ENCODE measurements around the gene LIMK2.
A peak's percentile ranks its signal among the peaks of the same experiment; 100 is the strongest.
"Not testable (repeated sequence)": the region's sequence is repeated elsewhere in the genome, so short reads cannot be mapped to it uniquely, and the experiment has no call there.

Gene LIMK2

DNA sequence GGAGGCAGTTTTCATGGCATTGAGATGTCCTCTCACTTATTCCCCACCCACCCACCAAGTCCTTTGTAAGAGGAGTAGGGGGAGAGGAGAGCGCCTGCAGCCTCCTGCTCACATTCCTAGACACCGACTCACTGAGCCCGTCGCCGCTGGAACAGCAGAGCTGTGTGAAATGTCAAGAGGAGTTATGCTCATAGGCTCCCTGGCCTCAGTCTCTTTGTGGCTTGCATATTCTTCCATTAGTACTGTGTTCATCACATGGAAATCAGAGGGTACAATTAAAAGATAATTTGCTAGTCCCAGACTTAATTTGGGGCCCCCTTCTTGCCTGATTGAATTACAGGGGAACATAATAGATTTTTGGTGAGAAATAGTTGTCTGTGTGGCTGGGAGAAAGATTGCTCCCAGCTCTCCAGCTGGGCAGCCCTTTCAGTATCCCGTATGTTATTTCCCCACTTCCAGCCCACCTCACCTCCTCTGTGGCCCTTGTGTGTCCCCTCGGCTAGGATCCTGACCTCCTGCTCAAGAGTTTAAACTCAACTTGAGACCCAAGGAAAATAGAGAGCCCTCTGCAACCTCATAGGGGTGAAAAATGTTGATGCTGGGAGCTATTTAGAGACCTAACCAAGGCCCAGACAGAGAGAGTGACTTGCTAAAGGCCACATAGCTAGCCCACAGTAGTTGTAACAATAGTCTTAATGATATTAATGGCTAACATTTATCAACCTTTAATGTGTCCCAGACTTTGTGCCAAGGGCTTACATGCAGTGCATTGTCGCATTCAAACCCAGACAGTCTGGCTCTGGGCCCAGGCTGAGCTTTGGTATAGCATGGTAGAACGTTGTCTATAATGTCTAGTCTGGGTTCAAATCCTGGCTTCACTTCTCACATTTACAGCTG, 32.2 kb downstream of the LIMK2 start:
- DNase-seq (ENCODE audit: low spot score): peak; percentile 56

DNA sequence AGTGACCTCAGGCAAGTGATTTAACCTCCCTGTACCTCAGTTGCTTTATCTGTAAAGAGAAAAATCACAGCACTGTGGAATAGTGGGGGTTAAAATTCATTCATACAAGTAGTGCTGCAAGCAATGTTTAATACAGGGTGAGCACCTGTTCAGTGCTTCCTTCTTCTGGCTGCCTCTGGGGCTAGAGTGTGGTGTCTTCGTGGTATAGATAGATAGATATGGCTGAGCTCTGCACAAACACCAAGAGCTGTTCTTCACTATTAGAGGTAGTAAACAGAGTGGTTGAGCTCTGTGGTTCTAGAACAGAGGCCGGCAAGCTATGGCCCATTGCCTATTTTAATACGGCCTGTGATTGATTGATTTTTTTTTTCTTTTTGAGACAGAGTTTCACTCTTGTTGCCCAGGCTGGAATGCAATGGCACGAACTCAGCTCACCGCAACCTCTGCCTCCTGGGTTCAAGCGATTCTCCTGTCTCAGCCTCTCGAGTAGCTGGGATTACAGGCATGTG, 32.9 kb downstream of the LIMK2 start:
- DNase-seq (ENCODE audit: low spot score): no peak

DNA sequence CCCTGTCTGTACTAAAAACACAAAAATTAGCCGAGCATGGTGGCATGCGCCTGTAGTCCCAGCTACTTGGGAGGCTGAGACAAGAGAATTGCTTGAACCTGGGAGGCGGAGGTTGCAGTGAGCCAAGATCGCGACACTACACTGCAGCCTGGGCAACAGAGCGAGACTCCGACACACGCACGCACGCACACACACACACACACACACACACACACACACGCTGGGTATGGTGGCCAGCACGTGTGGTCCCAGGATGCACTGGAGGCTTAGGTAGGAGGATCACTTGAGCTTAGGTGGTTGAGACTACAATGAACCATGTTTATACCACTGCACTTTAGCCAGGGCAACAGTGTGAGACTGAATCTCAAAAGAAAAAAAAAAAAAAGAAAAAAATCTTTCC, 33.9 kb downstream of the LIMK2 start:
- not testable (repeated sequence) for DNase-seq (ENCODE audit: low spot score)

DNA sequence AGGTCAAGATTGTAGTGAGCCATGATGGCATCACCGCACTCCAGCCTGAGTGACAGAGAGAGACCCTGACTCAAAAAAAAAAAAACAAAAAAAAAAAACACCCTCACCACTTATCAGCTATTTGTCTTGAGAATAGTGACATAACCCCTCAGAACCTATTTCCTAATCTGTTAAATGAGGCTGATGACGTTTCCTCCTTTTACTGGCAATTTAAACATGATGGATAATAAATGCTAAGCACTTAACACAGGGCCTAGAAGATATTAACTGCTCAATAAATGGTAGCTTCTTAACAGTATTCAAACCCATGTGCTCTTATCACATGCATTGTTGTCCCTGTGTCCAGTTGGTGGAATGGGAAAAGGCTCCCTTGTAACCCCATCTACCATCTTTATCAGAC, 34.6 kb downstream of the LIMK2 start:
- no peak for DNase-seq (ENCODE audit: low spot score)

DNA sequence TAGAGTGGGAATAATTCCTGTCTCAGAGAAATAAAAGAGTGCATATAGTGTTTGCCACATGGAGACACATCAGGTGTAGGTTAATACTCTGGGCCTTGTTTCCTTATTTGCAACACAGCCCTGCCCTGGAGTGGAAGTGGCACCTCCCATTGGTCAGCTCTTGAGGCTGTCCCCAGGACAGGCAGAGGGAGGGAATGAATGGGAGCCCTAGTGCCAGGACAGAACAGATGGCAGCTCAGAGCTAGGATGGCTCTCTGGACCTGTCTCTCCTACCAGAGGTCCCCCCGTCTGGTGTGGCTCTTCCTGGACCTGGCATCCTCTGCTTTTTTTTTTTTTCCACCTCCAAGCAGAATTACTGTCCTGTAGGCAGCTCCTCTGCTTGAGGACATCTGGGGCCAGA, 35.6 kb downstream of the LIMK2 start:
- no peak for DNase-seq (ENCODE audit: low spot score)

DNA sequence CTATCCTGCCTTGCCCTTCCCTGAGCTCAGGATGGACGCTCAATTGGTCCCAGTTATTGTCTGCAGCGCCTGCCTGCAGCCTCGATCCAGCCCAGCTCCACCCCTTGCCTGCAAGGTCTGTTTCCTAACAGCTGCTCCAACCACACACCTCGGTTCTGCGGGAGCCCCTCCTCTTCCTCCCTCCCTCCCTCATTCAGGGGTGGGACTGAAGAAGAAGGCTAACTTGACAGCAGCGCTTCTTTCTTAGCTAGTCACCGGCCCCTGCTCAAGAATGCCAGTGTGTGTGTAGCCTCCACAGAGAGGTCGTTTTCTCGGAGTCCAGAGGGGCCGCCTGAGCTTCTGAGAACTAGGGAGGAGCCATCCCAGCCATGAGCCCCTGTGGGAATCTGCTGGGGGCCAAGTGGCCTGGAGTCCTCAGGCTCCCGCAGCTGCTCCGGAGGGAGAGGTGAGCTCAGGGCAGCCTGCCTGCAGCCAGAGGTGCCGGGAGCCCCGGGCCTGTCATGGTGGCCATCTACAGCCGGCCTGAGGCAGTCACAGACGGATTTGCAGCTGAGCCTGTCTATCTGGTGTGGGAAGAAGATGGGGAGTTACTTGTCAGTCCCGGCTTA, 36.1 kb downstream of the LIMK2 start:
- peak; percentile 52 for DNase-seq (ENCODE audit: low spot score)

DNA sequence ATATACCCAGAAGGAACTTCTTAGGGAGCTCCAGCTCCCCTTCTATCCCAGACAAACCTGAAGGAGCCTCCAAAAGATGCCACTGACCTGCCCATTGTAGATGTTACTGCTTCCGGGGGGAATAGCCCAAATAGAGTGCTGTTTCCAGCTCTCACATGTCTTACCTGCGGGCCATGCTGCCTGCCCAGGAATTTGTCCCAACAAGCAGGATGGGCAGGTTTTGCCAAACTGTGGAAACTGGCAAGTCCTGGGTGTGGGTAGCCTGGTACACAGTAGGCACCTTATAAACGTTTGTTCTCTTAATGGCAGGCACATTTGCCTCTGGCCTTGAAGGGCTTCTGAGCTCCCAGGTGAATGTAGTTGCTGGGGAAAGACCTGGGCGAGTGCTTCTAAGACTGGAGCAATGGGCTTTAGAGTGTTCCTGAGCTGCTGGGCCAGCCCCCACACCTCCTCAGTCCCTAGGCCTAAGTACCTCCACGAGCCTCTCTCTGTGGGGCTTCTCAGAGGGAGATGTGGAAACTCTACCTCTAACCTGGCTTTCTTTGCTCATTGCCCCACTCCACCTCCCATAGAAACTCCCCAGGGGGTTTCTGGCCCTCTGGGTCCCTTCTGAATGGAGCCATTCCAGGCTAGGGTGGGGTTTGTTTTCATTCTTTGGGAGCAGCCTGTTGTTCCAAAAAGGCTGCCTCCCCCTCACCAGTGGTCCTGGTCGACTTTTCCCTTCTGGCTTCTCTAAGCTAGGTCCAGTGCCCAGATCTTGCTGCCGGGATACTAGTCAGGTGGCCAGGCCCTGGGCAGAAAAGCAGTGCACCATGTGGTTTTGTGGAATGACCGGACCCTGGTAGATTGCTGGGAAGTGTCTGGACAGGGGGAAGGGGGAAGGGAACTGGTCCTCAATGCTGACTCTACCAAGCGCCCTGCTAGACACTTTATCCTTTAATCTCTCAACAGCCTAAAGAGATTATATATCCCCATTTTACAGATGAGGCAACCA, 37.2 kb downstream of the LIMK2 start:
- DNase-seq (ENCODE audit: low spot score): no peak

DNA sequence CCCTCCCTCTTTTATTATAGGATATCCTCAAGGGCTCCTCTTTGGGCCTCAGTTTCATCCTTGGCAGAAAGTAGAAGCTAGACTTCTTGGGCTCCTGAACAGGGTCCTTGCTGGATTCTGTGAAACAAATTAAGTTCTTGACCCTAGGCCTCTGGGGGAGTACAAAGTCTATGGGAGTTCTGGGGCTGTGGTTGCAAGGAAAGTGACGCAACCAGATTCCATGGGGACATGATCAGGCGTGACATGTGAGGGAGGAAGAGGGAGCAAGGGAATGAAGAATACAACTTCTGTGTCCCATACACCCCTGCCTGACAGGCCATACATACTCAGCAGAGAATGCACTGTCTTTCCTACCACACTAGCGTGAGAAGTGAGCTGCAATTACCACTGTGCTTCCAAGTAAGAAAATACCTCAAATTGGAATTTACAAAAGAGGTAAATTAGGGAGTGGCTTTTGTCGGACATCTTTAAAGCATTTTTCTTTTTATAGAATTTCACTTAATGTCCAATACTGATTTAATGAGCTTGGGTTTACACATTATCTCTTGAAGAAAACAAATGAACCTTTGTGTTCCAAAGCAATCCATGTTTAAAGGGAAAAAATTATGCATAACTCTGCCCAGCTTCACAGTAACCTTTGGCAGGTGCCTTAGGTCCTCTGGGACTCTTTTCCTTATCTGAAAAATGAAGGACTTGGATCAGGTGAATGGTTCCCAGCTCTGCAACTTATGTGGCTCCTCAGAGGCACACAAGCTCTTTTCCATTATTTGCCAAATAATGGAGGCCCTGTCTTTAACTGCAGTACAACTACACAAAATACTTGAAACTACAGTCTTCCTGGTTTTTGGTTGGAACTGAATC, 38.9 kb downstream of the LIMK2 start:
- peak; percentile 65 for DNase-seq (ENCODE audit: low spot score)

DNA sequence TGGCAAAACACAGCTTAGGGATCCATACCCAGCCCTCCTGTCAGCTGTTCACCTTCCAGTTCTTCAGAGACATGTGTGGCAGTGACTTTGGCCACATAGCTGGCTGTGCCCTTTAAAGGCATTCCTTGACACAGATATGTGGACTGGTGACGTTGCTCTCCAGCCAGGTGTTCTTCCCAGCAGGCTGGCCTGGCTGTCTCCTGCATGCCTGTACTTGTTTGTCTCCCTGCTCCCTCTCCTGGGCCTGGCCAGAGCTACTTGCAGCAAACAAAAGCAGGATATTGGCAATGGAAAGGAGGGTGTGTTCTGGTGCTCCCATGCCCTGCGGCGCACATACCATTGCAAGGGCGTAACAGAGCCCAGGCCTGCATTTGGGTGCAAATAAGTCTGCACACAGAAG, 41.9 kb downstream of the LIMK2 start:
- peak; percentile 67 for DNase-seq (ENCODE audit: low spot score)

DNA sequence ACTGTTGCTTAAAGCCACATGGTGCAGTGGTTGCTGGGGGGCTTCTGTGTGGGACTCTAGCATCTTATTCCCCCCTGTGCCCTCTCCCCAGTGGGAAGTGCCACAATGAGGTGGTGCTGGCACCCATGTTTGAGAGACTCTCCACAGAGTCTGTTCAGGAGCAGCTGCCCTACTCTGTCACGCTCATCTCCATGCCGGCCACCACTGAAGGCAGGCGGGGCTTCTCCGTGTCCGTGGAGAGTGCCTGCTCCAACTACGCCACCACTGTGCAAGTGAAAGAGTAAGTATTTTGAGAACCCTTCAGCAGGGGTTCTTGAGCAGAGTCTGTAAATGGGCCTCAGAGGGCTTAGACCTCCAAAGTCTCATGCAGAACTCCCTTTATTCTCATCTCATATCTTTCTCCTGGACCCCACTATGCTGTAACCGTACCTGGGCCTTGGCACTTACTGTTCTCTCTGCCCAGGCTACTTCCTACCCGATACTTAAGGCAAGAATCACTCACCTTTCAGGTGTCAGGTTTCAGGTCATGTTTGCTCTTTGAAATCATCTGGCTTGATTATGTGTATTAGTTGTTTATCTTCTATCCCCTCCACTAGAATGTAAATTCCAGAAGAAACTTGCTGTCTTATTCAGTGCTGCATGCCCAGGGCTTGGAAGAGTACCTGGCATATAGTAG, 47.8 kb downstream of the LIMK2 start:
- DNase-seq (ENCODE audit: low spot score): no peak

DNA sequence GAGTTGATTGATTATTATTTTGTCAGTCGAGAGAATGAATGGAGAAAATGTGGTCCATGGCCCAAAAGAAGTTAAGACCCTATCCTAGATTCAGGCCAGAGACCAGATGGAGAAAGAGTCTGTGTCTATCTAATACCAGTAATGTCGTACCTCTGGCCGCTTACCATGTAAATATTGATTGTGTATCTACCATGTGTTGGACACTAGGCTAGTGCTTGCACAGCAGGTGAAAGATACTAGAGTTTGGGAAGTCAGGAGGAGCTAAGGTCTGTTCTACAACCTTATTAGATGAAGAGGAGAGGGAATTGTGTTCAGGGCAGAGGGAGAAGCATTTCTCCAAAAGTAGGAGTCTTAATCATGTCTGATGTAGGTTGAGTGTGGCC, 48.4 kb downstream of the LIMK2 start:
- DNase-seq (ENCODE audit: low spot score): no peak

DNA sequence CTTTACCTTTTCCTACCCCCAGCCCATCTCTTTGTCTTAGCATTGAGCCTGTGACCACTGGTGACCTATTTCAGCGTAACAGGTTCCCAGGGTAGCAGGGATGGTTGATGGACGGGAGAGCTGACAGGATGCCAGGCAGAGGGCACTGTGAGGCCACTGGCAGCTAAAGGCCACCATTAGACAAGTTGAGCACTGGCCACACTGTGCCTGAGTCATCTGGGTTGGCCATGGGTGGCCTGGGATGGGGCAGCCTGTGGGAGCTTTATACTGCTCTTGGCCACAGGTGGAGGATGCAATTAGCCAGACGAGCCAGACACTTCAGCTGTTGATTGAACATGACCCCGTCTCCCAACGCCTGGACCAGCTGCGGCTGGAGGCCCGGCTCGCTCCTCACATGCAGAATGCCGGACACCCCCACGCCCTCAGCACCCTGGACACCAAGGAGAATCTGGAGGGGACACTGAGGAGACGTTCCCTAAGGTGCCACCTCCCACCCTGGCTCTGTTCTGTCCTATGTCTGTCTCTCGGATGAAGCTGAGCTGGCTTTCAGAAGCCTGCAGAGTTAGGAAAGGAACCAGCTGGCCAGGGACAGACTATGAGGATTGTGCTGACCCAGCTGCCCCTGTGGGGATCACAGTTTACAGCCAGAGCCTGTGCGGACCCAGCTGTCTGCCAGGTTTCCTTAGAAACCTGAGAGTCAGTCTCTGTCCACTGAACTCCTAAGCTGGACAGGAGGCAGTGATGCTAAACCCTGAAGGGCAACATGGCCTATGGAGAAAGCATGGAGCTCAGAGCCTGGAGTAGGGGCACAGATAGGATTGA, 50.4 kb downstream of the LIMK2 start:
- DNase-seq (ENCODE audit: low spot score): no peak

DNA sequence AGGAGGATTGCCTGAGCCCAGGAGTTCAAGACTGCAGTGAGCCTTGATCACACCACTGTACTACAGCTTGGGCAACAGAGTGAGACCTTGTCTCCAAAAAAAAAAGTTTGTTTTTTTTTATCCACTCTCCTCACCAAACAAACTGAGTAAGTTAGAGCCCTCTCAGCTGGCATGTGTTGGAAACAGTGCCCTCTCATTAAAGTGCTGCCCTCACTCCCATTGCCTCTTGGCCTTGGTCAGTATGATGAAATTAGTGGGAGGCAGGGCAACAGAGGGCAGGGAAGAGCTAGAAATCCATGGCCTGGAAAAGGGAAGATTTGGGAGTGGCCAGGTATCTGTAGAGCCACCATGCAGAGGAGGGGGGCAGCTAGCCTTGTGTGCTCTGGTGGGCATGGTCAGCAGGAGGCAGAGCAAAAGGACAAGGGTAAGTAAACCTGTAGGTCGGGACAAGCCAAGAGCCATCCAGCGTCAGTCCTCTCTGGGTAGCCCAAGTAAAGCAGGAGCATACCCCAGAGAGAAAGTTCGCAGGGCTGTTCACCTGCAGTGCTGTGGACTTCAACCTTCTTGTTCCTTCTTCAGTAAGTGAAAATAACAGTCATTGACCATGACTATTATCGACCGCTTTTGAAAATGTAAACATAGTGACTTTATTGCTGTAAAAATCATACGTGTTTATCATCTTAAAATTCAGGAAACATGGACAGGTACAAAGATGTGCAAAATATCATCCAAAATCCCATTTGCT, 52.0 kb downstream of the LIMK2 start:
- DNase-seq (ENCODE audit: low spot score): no peak

DNA sequence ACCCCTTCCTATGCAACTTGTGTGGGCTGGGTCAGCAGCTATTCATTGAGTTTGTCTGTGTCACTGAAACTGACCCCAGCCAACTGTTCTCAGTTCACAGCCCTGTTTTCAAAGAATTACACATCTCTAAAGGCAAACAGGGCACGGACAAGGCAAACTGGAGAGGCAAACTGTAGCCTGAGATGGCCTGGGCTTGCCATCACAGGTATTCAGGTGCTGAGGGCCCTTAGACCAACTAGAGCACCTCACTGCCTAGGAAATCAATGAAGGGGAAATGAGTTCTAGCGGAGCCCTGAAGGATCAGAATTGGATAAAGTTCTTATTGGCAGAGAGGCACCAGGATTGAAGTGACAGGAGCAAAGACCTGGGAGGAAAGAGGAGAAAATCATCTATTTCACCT, 56.2 kb downstream of the LIMK2 start:
- no peak for DNase-seq (ENCODE audit: low spot score)

DNA sequence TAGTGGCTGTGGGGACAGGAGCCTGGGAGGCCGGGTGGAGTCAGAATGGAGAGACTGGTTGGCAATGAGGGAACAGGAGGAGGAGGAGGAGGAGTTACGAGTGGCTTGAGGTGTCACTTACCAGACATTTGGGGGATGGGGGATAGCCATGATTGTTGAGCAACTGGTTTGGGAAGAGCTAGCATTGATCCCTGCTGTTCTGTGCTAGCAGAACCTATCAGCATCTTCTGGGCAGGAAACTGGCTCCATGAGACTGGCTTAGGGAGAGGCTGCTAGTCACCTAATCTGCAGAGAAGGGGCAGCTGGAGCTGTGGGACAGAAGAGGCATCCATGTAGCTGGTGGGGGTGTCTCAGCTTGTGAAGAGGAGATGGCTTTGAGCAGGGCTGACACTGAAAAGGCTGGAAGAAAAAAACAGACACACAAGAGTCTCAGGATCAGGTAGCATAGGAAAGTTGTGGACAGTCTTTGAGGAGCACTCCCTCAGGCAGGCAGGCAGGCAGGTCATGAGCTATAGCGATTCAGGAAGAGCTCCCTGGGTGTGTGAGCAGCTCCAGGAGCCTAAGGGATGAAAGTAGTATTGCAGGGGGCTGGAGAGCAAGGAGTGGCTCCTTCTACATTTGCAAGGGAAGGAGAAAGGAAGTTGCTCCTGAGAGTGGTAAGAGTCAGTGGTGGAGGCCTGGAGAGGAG, 57.9 kb downstream of the LIMK2 start:
- DNase-seq (ENCODE audit: low spot score): no peak

DNA sequence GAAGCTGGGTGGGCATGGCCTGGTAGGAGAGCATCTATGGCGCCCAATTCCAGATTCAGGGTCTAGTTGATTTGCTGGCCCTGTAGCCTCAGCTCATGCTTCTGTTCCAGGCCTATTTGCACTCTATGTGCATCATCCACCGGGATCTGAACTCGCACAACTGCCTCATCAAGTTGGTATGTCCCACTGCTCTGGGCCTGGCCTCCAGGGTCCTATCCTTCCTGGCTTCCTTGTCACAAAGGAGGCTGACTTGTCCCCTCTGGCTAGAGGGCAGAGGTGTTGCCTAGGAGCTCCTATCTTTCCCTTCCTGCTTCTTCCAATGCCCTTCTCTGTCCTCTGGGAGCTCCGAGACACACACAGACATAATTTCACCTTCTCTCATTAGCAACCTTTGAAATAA, 58.9 kb downstream of the LIMK2 start:
- DNase-seq (ENCODE audit: low spot score): no peak

DNA sequence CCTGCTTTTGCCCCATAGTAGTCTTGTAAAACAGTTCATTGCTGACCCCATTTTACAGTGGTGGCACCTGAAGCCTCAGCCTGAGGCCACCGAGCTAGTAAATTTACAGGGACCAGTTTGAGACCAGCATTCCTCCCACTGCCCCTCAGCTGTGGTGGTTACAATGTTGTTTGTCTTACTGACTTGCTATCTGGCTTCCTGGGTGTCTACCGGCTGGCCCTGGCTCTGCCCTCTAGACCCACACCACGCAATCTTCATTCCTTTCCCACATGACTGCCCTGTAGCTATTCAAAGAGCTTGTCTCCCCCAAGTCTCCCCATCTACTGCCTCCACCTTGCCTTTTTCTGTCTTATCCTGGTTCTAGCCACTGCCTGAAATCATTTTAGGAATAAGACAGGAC, 59.4 kb downstream of the LIMK2 start:
- no peak for DNase-seq (ENCODE audit: low spot score)
